ENCODE measurements around the gene USPL1. TPM values are rescaled to one million over a fixed set of nuclear protein-coding genes. Genes with fewer than 3 reads are reported as not detected.

USPL1 gene
- total RNA-seq, 1 experiment from 2014 or later, result 10.7 TPM

- Histone ChIP-seq H3K79me2 (ENCODE audit: low read depth) (peaks cover 12% of the 10 kb centered on the region), H3K9me2 (ENCODE audit: insufficient read depth) (no peaks in the 10 kb centered on the region), H3K9me3 (ENCODE audit: insufficient read depth, low read depth) (no peaks in the 10 kb centered on the region), H3K27ac (no peak overlapping the region), H3K4me2 (no peak overlapping the region), H3K4me1 (replicated peaks; ENCODE audit: insufficient read depth) (peaks cover 4% of the 10 kb centered on the region; the same call in 1 of the 2 replicates), H2AFZ (no peak overlapping the region), H4K20me1 (ENCODE audit: insufficient read depth) (no peaks in the 10 kb centered on the region), H3K36me3 (ENCODE audit: low read depth) (no peaks in the 10 kb centered on the region; the same call in 1 of the 2 replicates), H3K27me3 (ENCODE audit: insufficient read depth, low read depth) (no peaks in the 10 kb centered on the region), H3K4me3 (no peak overlapping the region), H3F3A (ENCODE audit: insufficient read depth, low read depth) (no peaks in the 10 kb centered on the region)
- DNase-seq, result no peak
- TF ChIP-seq EZH2 (IDR thresholded peaks at IDR 0.05; ENCODE audit: low read depth), result no peak
- TF ChIP-seq, protein P1, sequence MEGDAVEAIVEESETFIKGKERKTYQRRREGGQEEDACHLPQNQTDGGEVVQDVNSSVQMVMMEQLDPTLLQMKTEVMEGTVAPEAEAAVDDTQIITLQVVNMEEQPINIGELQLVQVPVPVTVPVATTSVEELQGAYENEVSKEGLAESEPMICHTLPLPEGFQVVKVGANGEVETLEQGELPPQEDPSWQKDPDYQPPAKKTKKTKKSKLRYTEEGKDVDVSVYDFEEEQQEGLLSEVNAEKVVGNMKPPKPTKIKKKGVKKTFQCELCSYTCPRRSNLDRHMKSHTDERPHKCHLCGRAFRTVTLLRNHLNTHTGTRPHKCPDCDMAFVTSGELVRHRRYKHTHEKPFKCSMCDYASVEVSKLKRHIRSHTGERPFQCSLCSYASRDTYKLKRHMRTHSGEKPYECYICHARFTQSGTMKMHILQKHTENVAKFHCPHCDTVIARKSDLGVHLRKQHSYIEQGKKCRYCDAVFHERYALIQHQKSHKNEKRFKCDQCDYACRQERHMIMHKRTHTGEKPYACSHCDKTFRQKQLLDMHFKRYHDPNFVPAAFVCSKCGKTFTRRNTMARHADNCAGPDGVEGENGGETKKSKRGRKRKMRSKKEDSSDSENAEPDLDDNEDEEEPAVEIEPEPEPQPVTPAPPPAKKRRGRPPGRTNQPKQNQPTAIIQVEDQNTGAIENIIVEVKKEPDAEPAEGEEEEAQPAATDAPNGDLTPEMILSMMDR (conservative IDR thresholded peaks at IDR 0.05), result no peak
- ChIA-PET CTCF (no interaction called here), POLR2A (ENCODE audit: unreplicated experiment) (no interaction called here)
- BruUV-seq (replicated peaks), result no TSS peak
- intact Hi-C loops (cut with micrococcal nuclease; ENCODE audit: unreplicated experiment), result no loop called here
Observed at GRCh38 chr13:30610311-30610710, 7.4 kb upstream of the USPL1 start.

- Histone ChIP-seq H3K4me3 (peak overlapping the region; percentile 72), H3K4me1 (replicated peaks; ENCODE audit: insufficient read depth) (peaks cover 29% of the 10 kb centered on the region), H3K9me2 (ENCODE audit: insufficient read depth) (no peaks in the 10 kb centered on the region), H3K27me3 (ENCODE audit: insufficient read depth, low read depth) (no peaks in the 10 kb centered on the region), H3K27ac (peak overlapping the region; percentile 98), H3K4me2 (peak overlapping the region; percentile 89), H3F3A (ENCODE audit: insufficient read depth, low read depth) (peaks cover 10% of the 10 kb centered on the region), H4K20me1 (ENCODE audit: insufficient read depth) (no peaks in the 10 kb centered on the region; the same call in 1 of the 2 replicates), H2AFZ (no peak overlapping the region; the same call in 1 of the 2 replicates), H3K9me3 (ENCODE audit: insufficient read depth, low read depth) (no peaks in the 10 kb centered on the region), H3K36me3 (ENCODE audit: low read depth) (no peaks in the 10 kb centered on the region; the same call in 1 of the 2 replicates), H3K79me2 (ENCODE audit: low read depth) (peaks cover 52% of the 10 kb centered on the region)
- intact Hi-C loops (cut with micrococcal nuclease; ENCODE audit: unreplicated experiment), result loop anchor here (5.0 kb wide), 1 partner anchor 432 kb away; no protein-coding TSS in a partner anchor
- DNase-seq, result no peak
- POLR2A ChIA-PET (ENCODE audit: unreplicated experiment), result no interaction called here
- no TSS peak for BruUV-seq (replicated peaks)
- CTCF ChIA-PET, result no interaction called here
- TF ChIP-seq, protein P1 (conservative IDR thresholded peaks at IDR 0.05), result no peak
- TF ChIP-seq EZH2 (IDR thresholded peaks at IDR 0.05; ENCODE audit: low read depth), result no peak
Observed at GRCh38 chr13:30615481-30615865, 2.2 kb upstream of the USPL1 start.

GRCh38 chr13:30615866-30616541 is 1.7 kb upstream of the USPL1 start:
- peak overlapping the region; percentile 89 for H3K4me2 ChIP-seq
- no peak for DNase-seq
- ChIA-PET POLR2A (ENCODE audit: unreplicated experiment) (no interaction called here), CTCF (no interaction called here)
- no peaks in the 10 kb centered on the region for H3K27me3 ChIP-seq (ENCODE audit: insufficient read depth, low read depth)
- no TSS peak for BruUV-seq (replicated peaks)
- H3K27ac ChIP-seq, result peak overlapping the region; percentile 98
- H3K9me2 ChIP-seq (ENCODE audit: insufficient read depth), result no peaks in the 10 kb centered on the region
- no peaks in the 10 kb centered on the region for H3K9me3 ChIP-seq (ENCODE audit: insufficient read depth, low read depth)
- H3K4me3 ChIP-seq, result peak overlapping the region; percentile 72
- intact Hi-C loops (cut with micrococcal nuclease; ENCODE audit: unreplicated experiment), result loop anchor here (2.0 to 5.0 kb wide), 2 partner anchors 177 to 431 kb away; no protein-coding TSS in a partner anchor
- H3K36me3 ChIP-seq (ENCODE audit: low read depth), result peaks cover 1% of the 10 kb centered on the region; the same call in 1 of the 2 replicates
- peaks cover 33% of the 10 kb centered on the region for H3K4me1 ChIP-seq (replicated peaks; ENCODE audit: insufficient read depth)
- H2AFZ ChIP-seq, result peak overlapping the region; percentile 97
- H3K79me2 ChIP-seq (ENCODE audit: low read depth), result peaks cover 58% of the 10 kb centered on the region
- H4K20me1 ChIP-seq (ENCODE audit: insufficient read depth), result no peaks in the 10 kb centered on the region; the same call in 1 of the 2 replicates
- TF ChIP-seq, protein P1 (conservative IDR thresholded peaks at IDR 0.05), result no peak
- no peak for TF ChIP-seq EZH2 (IDR thresholded peaks at IDR 0.05; ENCODE audit: low read depth)
- H3F3A ChIP-seq (ENCODE audit: insufficient read depth, low read depth), result peaks cover 10% of the 10 kb centered on the region
